ENCODE results near the gene CCDC92. TPM values are rescaled to one million over a fixed set of nuclear protein-coding genes. Genes with fewer than 3 reads are reported as not detected.

The CCDC92 gene
- total and polyA plus RNA-seq, 10 of the 15 experiments (the other 5 are each of a cell fraction or from before 2014, with no cell fraction given), result 0.53 to 11.8 (median 4.2) TPM

GRCh38 chr12:123963821-123964220 lies 8.8 kb downstream of the CCDC92 start:
- no peak overlapping the region for H3K9ac ChIP-seq (ENCODE audit: control insufficient read depth, insufficient read depth, low read length)
- DNase-seq (ENCODE audit: low read depth, low spot score), result no peak
- ChIA-PET CTCF (interaction anchor here (1.2 to 2.7 kb wide), 4 partner anchors 21 to 68 kb away, joined by 3 to 8 read pairs (median 3); no protein-coding TSS in a partner anchor), SMC1A (ENCODE audit: uncharacterized antibody, unreplicated experiment) (interaction anchor here (1.0 kb wide), 1 partner anchor 20 kb away, joined by 5 read pairs; no protein-coding TSS in a partner anchor), POLR2A (no interaction called here), RAD21 (ENCODE audit: unreplicated experiment) (no interaction called here)
- TF ChIP-seq NFYB (IDR thresholded peaks at IDR 0.05; ENCODE audit: insufficient read depth, low read depth, low read length), result no peak
- no peak for TF ChIP-seq HCFC1 (IDR thresholded peaks at IDR 0.05; ENCODE audit: low read length)
- no peak for TF ChIP-seq RUNX3 (IDR thresholded peaks at IDR 0.05; ENCODE audit: low read length)
- TF ChIP-seq RAD21 (IDR thresholded peaks at IDR 0.05; ENCODE audit: insufficient read depth, low read depth, low read length), result no peak
- no peak for TF ChIP-seq RFX5 (IDR thresholded peaks at IDR 0.05; ENCODE audit: low read depth, low read length)
- TF ChIP-seq CHD1 (IDR thresholded peaks at IDR 0.05; ENCODE audit: low read depth, low read length), result no peak
- no peak for TF ChIP-seq EGR1 (IDR thresholded peaks at IDR 0.05; ENCODE audit: borderline replicate concordance in 1 of 2, low read depth in 2 of 2, low read length in 2 of 2)
- no peak for TF ChIP-seq PAX8 (IDR thresholded peaks at IDR 0.05)
- TF ChIP-seq RBBP5 (conservative IDR thresholded peaks at IDR 0.05), result no peak
- TF ChIP-seq ETV6 (conservative IDR thresholded peaks at IDR 0.05 in 1 of 2, IDR thresholded peaks at IDR 0.05 in 1 of 2; ENCODE audit: borderline replicate concordance in 1 of 2, low read depth in 1 of 2), result no peak
- TF ChIP-seq STAT3 (IDR thresholded peaks at IDR 0.05; ENCODE audit: low read depth, low read length), result no peak
- TF ChIP-seq ZNF622 (IDR thresholded peaks at IDR 0.05), result no peak
- TF ChIP-seq EED (IDR thresholded peaks at IDR 0.05; ENCODE audit: low read depth), result no peak
- TF ChIP-seq BMI1 (IDR thresholded peaks at IDR 0.05; ENCODE audit: borderline replicate concordance), result no peak
- no peak for TF ChIP-seq TCF3 (IDR thresholded peaks at IDR 0.05; ENCODE audit: borderline replicate concordance, insufficient read depth, low read depth, low read length)
- TF ChIP-seq NBN (IDR thresholded peaks at IDR 0.05), result no peak
- no peak for TF ChIP-seq MEF2B (IDR thresholded peaks at IDR 0.05; ENCODE audit: partially characterized antibody, poor library complexity, severe bottlenecking)
- no peak for TF ChIP-seq BHLHE40 (IDR thresholded peaks at IDR 0.05; ENCODE audit: borderline replicate concordance in 1 of 2, low read depth in 2 of 2, low read length in 1 of 2)
- TF ChIP-seq ZNF274 (IDR thresholded peaks at IDR 0.05; ENCODE audit: insufficient read depth, insufficient read length), result no peak
- in situ Hi-C loops (cut with MboI), result no loop called here
- peaks cover 0 to 3% of the 10 kb centered on the region in 2 experiments; a peak in 2 of 4 replicates for H3K27me3 ChIP-seq (replicated peaks in 1 of 2; ENCODE audit: control insufficient read depth in 2 of 2, insufficient read depth in 2 of 2, low read length in 1 of 2)
- BruUV-seq (replicated peaks), result no TSS peak
- intact Hi-C loops (cut with micrococcal nuclease; ENCODE audit: unreplicated experiment), result no loop called here
- no peaks in the 10 kb centered on the region for H3K4me1 ChIP-seq (ENCODE audit: control insufficient read depth, insufficient read depth, low read length)
- H2AFZ ChIP-seq (ENCODE audit: control insufficient read depth, low read depth, low read length), result no peak overlapping the region
- no peak overlapping the region for H3K4me3 ChIP-seq
- H3K9me3 ChIP-seq (replicated peaks; ENCODE audit: control insufficient read depth, insufficient read depth, low read length), result no peaks in the 10 kb centered on the region
- no peaks in the 10 kb centered on the region for H3K36me3 ChIP-seq (ENCODE audit: control insufficient read depth in 2 of 2, insufficient read depth in 2 of 2, low read length in 1 of 2)
- WGBS (ENCODE audit: insufficient coverage, insufficient replicate concordance, low lambda C conversion rate, missing lambda C conversion rate), result 94% methylated on average over 4 of the region's 4 CpGs
- no peak overlapping the region for H3K27ac ChIP-seq (ENCODE audit: control insufficient read depth, insufficient read depth)
- H3K79me2 ChIP-seq (ENCODE audit: control insufficient read depth, insufficient read depth, low read length), result no peaks in the 10 kb centered on the region
- no peak for FAIRE-seq
- no peaks in the 10 kb centered on the region for H4K20me1 ChIP-seq (ENCODE audit: control insufficient read depth, insufficient read depth)
- H3K4me2 ChIP-seq (ENCODE audit: control insufficient read depth, insufficient read depth), result no peak overlapping the region
- no peak for ATAC-seq

Measured in GM12878 (cell line).